Measurements from ENCODE around the gene SKA2. TPM values are rescaled to one million over a fixed set of nuclear protein-coding genes. Genes with fewer than 3 reads are reported as not detected.
"Not testable (repeated sequence)": the region's sequence is repeated elsewhere in the genome, so short reads cannot be mapped to it uniquely, and the experiment has no call there.

Gene SKA2
- total RNA-seq, 1 experiment from 2014 or later: 65.6 TPM

GRCh38 chr17:59185997-59186396 lies 31.0 kb upstream of the SKA2 start:
- Histone ChIP-seq H3K4me1 (replicated peaks; ENCODE audit: insufficient read depth) (no peaks in the 10 kb centered on the region), H3K9me3 (ENCODE audit: insufficient read depth, low read depth) (no peaks in the 10 kb centered on the region), H3K79me2 (ENCODE audit: low read depth) (no peaks in the 10 kb centered on the region), H3K4me3 (no peak overlapping the region), H4K20me1 (ENCODE audit: insufficient read depth) (no peaks in the 10 kb centered on the region), H3F3A (ENCODE audit: insufficient read depth, low read depth) (no peaks in the 10 kb centered on the region), H3K27ac (no peak overlapping the region), H3K36me3 (ENCODE audit: low read depth) (peaks cover 5% of the 10 kb centered on the region; the same call in 1 of the 2 replicates), H3K4me2 (no peak overlapping the region), H3K27me3 (ENCODE audit: insufficient read depth, low read depth) (no peaks in the 10 kb centered on the region), H3K9me2 (ENCODE audit: insufficient read depth) (no peaks in the 10 kb centered on the region), H2AFZ (no peak overlapping the region)
- DNase-seq: no peak
- ChIA-PET CTCF (no interaction called here), POLR2A (ENCODE audit: unreplicated experiment) (no interaction called here)
- intact Hi-C loops (cut with micrococcal nuclease; ENCODE audit: unreplicated experiment): no loop called here
- TF ChIP-seq CTCF (conservative IDR thresholded peaks at IDR 0.05) (no peak), EZH2 (IDR thresholded peaks at IDR 0.05; ENCODE audit: low read depth) (no peak)
- TSS peak; percentile 17 for BruUV-seq (replicated peaks)

- Histone ChIP-seq H3K9me3 (ENCODE audit: insufficient read depth, low read depth) (no peaks in the 10 kb centered on the region), H3K4me1 (replicated peaks; ENCODE audit: insufficient read depth) (no peaks in the 10 kb centered on the region), H3F3A (ENCODE audit: insufficient read depth, low read depth) (no peaks in the 10 kb centered on the region), H3K27me3 (ENCODE audit: insufficient read depth, low read depth) (no peaks in the 10 kb centered on the region), H3K27ac (no peak overlapping the region), H3K9me2 (ENCODE audit: insufficient read depth) (no peaks in the 10 kb centered on the region), H3K4me2 (no peak overlapping the region), H3K79me2 (ENCODE audit: low read depth) (no peaks in the 10 kb centered on the region), H3K36me3 (ENCODE audit: low read depth) (peaks cover 5% of the 10 kb centered on the region; the same call in 1 of the 2 replicates), H3K4me3 (no peak overlapping the region), H4K20me1 (ENCODE audit: insufficient read depth) (no peaks in the 10 kb centered on the region), H2AFZ (no peak overlapping the region)
- no peak for DNase-seq
- ChIA-PET CTCF (no interaction called here), POLR2A (ENCODE audit: unreplicated experiment) (no interaction called here)
- intact Hi-C loops (cut with micrococcal nuclease; ENCODE audit: unreplicated experiment): no loop called here
- no TSS peak for BruUV-seq (replicated peaks)
- TF ChIP-seq EZH2 (IDR thresholded peaks at IDR 0.05; ENCODE audit: low read depth): no peak
- no peak for TF ChIP-seq CTCF (conservative IDR thresholded peaks at IDR 0.05)
Observed at GRCh38 chr17:59181481-59181880, 26.5 kb upstream of the SKA2 start.

- Histone ChIP-seq H3K79me2 (ENCODE audit: low read depth) (no peaks in the 10 kb centered on the region), H3K27me3 (ENCODE audit: insufficient read depth, low read depth) (no peaks in the 10 kb centered on the region), H3K9me2 (ENCODE audit: insufficient read depth) (no peaks in the 10 kb centered on the region), H4K20me1 (ENCODE audit: insufficient read depth) (no peaks in the 10 kb centered on the region), H3K4me2 (no peak overlapping the region), H3K9me3 (ENCODE audit: insufficient read depth, low read depth) (no peaks in the 10 kb centered on the region), H3K4me1 (replicated peaks; ENCODE audit: insufficient read depth) (no peaks in the 10 kb centered on the region), H3K27ac (no peak overlapping the region), H3F3A (ENCODE audit: insufficient read depth, low read depth) (no peaks in the 10 kb centered on the region), H2AFZ (no peak overlapping the region), H3K36me3 (ENCODE audit: low read depth) (peaks cover 5% of the 10 kb centered on the region; the same call in 1 of the 2 replicates), H3K4me3 (no peak overlapping the region)
- TF ChIP-seq CTCF (conservative IDR thresholded peaks at IDR 0.05) (no peak), EZH2 (IDR thresholded peaks at IDR 0.05; ENCODE audit: low read depth) (no peak)
- CTCF ChIA-PET: no interaction called here
- POLR2A ChIA-PET (ENCODE audit: unreplicated experiment): no interaction called here
- no TSS peak for BruUV-seq (replicated peaks)
- intact Hi-C loops (cut with micrococcal nuclease; ENCODE audit: unreplicated experiment): no loop called here
- DNase-seq: no peak
Observed at GRCh38 chr17:59180626-59181025, 25.6 kb upstream of the SKA2 start.

DNA sequence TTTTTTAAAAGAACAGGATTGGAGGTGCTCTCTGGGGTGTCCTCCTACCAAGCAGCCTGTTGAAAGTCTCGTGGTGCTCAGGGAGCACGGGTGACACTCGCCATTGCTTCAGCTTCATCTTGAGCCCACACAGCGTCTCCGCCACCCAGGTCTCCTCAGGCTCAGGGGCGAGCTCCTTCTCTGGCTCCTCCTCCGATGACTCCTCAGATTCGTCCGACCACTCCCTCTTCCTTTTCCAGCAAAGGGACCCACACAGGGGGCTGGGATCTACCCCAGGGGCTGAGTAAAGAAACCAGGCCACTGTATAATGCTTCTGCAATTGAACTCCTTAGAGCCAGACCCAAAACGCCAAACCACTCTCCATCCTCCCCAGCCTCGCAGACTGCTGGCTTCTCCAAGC lies 24.6 kb upstream of the SKA2 start:
- POLR2A ChIA-PET (ENCODE audit: unreplicated experiment); CTCF ChIA-PET: not testable (repeated sequence)

More for the DNA sequence above, 24.6 kb upstream of the SKA2 start:
- H3K27ac ChIP-seq; DNase-seq; H2AFZ ChIP-seq; H3K9me3 ChIP-seq (ENCODE audit: insufficient read depth, low read depth); H3K4me2 ChIP-seq; H3K36me3 ChIP-seq (ENCODE audit: low read depth); H3K9me2 ChIP-seq (ENCODE audit: insufficient read depth); H3F3A ChIP-seq (ENCODE audit: insufficient read depth, low read depth); BruUV-seq (replicated peaks); H4K20me1 ChIP-seq (ENCODE audit: insufficient read depth); H3K4me3 ChIP-seq; H3K27me3 ChIP-seq (ENCODE audit: insufficient read depth, low read depth); H3K79me2 ChIP-seq (ENCODE audit: low read depth); intact Hi-C loops (cut with micrococcal nuclease; ENCODE audit: unreplicated experiment); H3K4me1 ChIP-seq (replicated peaks; ENCODE audit: insufficient read depth): not testable (repeated sequence)
